Stimulated activated CD4-positive, alpha-beta T cell treated with anti-CD3 and anti-CD28 coated beads, Interleukin-4, amount 100 ng/mL, for 4 hours (primary cell): Measurements from ENCODE around the gene RALGDS.
"Not testable (repeated sequence)": the region's sequence is repeated elsewhere in the genome, so short reads cannot be mapped to it uniquely, and the experiment has no call there.

Source experiments
- DNase-seq, 2 experiments: peaks; one replicate each; pipeline ENCODE4 v3.0.0-alpha.2; 2020

RALGDS gene

GRCh38 chr9:133086212-133086860 is 34.7 kb downstream of the RALGDS start:
- not testable (repeated sequence) for DNase-seq

GRCh38 chr9:133083688-133084087 is 37.4 kb downstream of the RALGDS start:
- DNase-seq: not testable (repeated sequence)

GRCh38 chr9:133081957-133082644 is 38.9 kb downstream of the RALGDS start:
- DNase-seq: not testable (repeated sequence)

GRCh38 chr9:133080786-133081779 is 40.0 kb downstream of the RALGDS start:
- not testable (repeated sequence) for DNase-seq

- DNase-seq: no peak
Measured at GRCh38 chr9:133080161-133080560, 40.9 kb downstream of the RALGDS start.

- DNase-seq: no peak
Measured at GRCh38 chr9:133078486-133078885, 42.6 kb downstream of the RALGDS start.

- no peak for DNase-seq
Measured at GRCh38 chr9:133076691-133077090, 44.3 kb downstream of the RALGDS start.

GRCh38 chr9:133075925-133076630 is 45.0 kb downstream of the RALGDS start:
- DNase-seq: no peak

GRCh38 chr9:133074111-133074651 is 46.9 kb downstream of the RALGDS start:
- DNase-seq: no peak

- no peak for DNase-seq
Measured at GRCh38 chr9:133073086-133074014, 47.7 kb downstream of the RALGDS start.

GRCh38 chr9:133072210-133072609 is 48.8 kb downstream of the RALGDS start:
- not testable (repeated sequence) for DNase-seq

GRCh38 chr9:133071484-133072150 is 49.4 kb downstream of the RALGDS start:
- DNase-seq: no peak

- not testable (repeated sequence) for DNase-seq
Measured at GRCh38 chr9:133070985-133071384, 50.1 kb downstream of the RALGDS start.

GRCh38 chr9:133070500-133070961 is 50.5 kb downstream of the RALGDS start:
- DNase-seq: not testable (repeated sequence)

GRCh38 chr9:133068431-133068830 is 52.6 kb downstream of the RALGDS start:
- not testable (repeated sequence) for DNase-seq

- no peak for DNase-seq
Measured at GRCh38 chr9:133067813-133068212, 53.2 kb downstream of the RALGDS start.

GRCh38 chr9:133067006-133067405 is 54.0 kb downstream of the RALGDS start:
- DNase-seq: no peak

GRCh38 chr9:133066181-133066983 is 54.7 kb downstream of the RALGDS start:
- DNase-seq: no peak

GRCh38 chr9:133065070-133065388 is 56.0 kb downstream of the RALGDS start:
- DNase-seq: no peak
